GM23338 (cell line): ENCODE results near the gene NCKAP5. TPM values are rescaled to one million over a fixed set of nuclear protein-coding genes. Genes with fewer than 3 reads are reported as not detected.

ENCODE experiments used
- ATAC-seq: fragments of 200-7000 bp; cut with Tn5 transposase; 3 replicates; pipeline ENCODE4 v1.9.1; 2020
- DNase-seq: peaks from one replicate; pipeline ENCODE4 v3.0.0-alpha.2; 2015; ENCODE audit warnings: low spot score
- H2AFZ ChIP-seq: fragments of 200-600 bp; sonication (generic); 2 replicates; pipeline ENCODE4 v1.8.0; 2016; ENCODE audit warnings: antibody characterized with exemption, mild to moderate bottlenecking, moderate library complexity
- H3F3A ChIP-seq: fragments of 200-600 bp; sonication (generic); replicated peaks from 2 replicates; pipeline ENCODE4 v1.8.0; 2017; ENCODE audit warnings: antibody characterized with exemption, mixed run types, low read depth
- H3K27ac ChIP-seq: fragments of 200-600 bp; sonication (generic); 2 replicates; pipeline ENCODE4 v1.6.1; 2016; ENCODE audit warnings: low read depth
- H3K27me3 ChIP-seq: fragments of 200-600 bp; sonication (generic); 2 replicates; pipeline ENCODE4 v1.8.0; 2016; ENCODE audit warnings: mild to moderate bottlenecking, mixed run types, moderate library complexity; ENCODE audit not compliant: insufficient read depth
- H3K36me3 ChIP-seq: fragments of 200-600 bp; sonication (generic); 2 replicates; pipeline ENCODE4 v1.8.0; 2016; ENCODE audit warnings: mild to moderate bottlenecking; ENCODE audit not compliant: insufficient read depth
- H3K4me1 ChIP-seq: fragments of 200-600 bp; sonication (generic); 2 replicates; pipeline ENCODE4 v1.8.0; 2016; ENCODE audit warnings: mild to moderate bottlenecking, moderate library complexity; ENCODE audit not compliant: insufficient read depth
- H3K4me2 ChIP-seq: fragments of 200-600 bp; sonication (generic); 2 replicates; pipeline ENCODE4 v1.7.1; 2017; ENCODE audit warnings: mixed run types
- H3K4me3 ChIP-seq: fragments of 200-600 bp; sonication (generic); 2 replicates; pipeline ENCODE4 v1.6.1; 2016; ENCODE audit warnings: mixed run types
- H3K79me2 ChIP-seq: fragments of 200-600 bp; sonication (generic); replicated peaks from 2 replicates; pipeline ENCODE4 v1.8.0; 2017; ENCODE audit warnings: mild to moderate bottlenecking; ENCODE audit not compliant: insufficient read depth
- H3K9me2 ChIP-seq: fragments of 200-600 bp; sonication (generic); 2 replicates; pipeline ENCODE4 v1.8.0; 2017; ENCODE audit not compliant: insufficient read depth
- H4K20me1 ChIP-seq: fragments of 200-600 bp; sonication (generic); replicated peaks from 2 replicates; pipeline ENCODE4 v1.8.0; 2017; ENCODE audit warnings: mild to moderate bottlenecking; ENCODE audit not compliant: insufficient read depth
- H3K27ac Mint-ChIP-seq: 2 replicates; pipeline ENCODE4 v1.8.0; 2020; ENCODE audit warnings: inconsistent platforms, mild to moderate bottlenecking, moderate library complexity, mixed read lengths
- H3K27me3 Mint-ChIP-seq: 3 replicates; pipeline ENCODE4 v1.8.0; 2022; ENCODE audit warnings: low read depth, mild to moderate bottlenecking, moderate library complexity, mixed read lengths, inconsistent platforms; ENCODE audit not compliant: insufficient read depth, poor library complexity
- H3K36me3 Mint-ChIP-seq: 3 replicates; pipeline ENCODE4 v1.8.0; 2021; ENCODE audit warnings: low read depth, mild to moderate bottlenecking, inconsistent platforms, moderate library complexity, mixed read lengths
- H3K4me1 Mint-ChIP-seq: 3 replicates; pipeline ENCODE4 v1.8.0; 2020; ENCODE audit warnings: mild to moderate bottlenecking, inconsistent platforms, mixed read lengths
- H3K4me3 Mint-ChIP-seq: 3 replicates; pipeline ENCODE4 v1.8.0; 2021; ENCODE audit warnings: moderate library complexity, mild to moderate bottlenecking, inconsistent platforms, mixed read lengths
- H3K9me3 Mint-ChIP-seq: 3 replicates; pipeline ENCODE4 v1.8.0; 2020; ENCODE audit warnings: moderate library complexity, mild to moderate bottlenecking, inconsistent platforms, mixed read lengths
- ETS1 ChIP-seq: IDR thresholded peaks from 2 replicates; pipeline ENCODE4 v1.6.1; 2016; ENCODE audit warnings: antibody characterized with exemption
- EZH2 ChIP-seq: fragments of 200-600 bp; sonication (generic); IDR thresholded peaks from one replicate; pipeline ENCODE4 v1.8.0; 2017; ENCODE audit warnings: antibody characterized with exemption, mild to moderate bottlenecking, low read depth; ENCODE audit not compliant: unreplicated experiment
- EZH2phosphoT487 ChIP-seq: fragments of 200-600 bp; sonication (generic); IDR thresholded peaks from one replicate; pipeline ENCODE4 v1.8.1; 2018; ENCODE audit warnings: antibody characterized with exemption; ENCODE audit not compliant: unreplicated experiment
- JUNB ChIP-seq: IDR thresholded peaks from one replicate; pipeline ENCODE4 v1.6.1; 2016; ENCODE audit warnings: antibody characterized with exemption; ENCODE audit not compliant: unreplicated experiment
- NANOG ChIP-seq: IDR thresholded peaks from 2 replicates; pipeline ENCODE4 v1.6.1; 2016; ENCODE audit warnings: antibody characterized with exemption, borderline replicate concordance
- REST ChIP-seq: IDR thresholded peaks from one replicate; pipeline ENCODE4 v1.6.1; 2018; ENCODE audit warnings: antibody characterized with exemption; ENCODE audit not compliant: unreplicated experiment
- STAT1 ChIP-seq: IDR thresholded peaks from one replicate; pipeline ENCODE4 v1.6.1; 2016; ENCODE audit warnings: antibody characterized with exemption; ENCODE audit not compliant: unreplicated experiment
- ZNF114 ChIP-seq: fragments of 250-450 bp; sonication (Bioruptor Pico); IDR thresholded peaks from 2 replicates; pipeline ENCODE4 v1.5.0; 2020; ENCODE audit warnings: mild to moderate bottlenecking, moderate library complexity
- ZNF462 ChIP-seq: fragments of 250-450 bp; sonication (Bioruptor Pico); IDR thresholded peaks from 2 replicates; pipeline ENCODE4 v1.5.0; 2020; ENCODE audit warnings: mild to moderate bottlenecking, moderate library complexity
- polyA plus RNA-seq: library from polyadenylated mRNA; unstranded; fragments of >200 nt; fragmentation: Nextera tagmentation; extraction: Ambion mirVana; gene quantifications from 2 replicates; pipeline ENCODE4 v1.2.1, GENCODE V29; 2016
- total RNA-seq: library from RNA; depleted of rRNA; stranded (reverse); fragments of >200 nt; shearing (Covaris generic); gene quantifications from 2 replicates; pipeline ENCODE4 v1.2.3, GENCODE V29; 2014

NCKAP5 gene
- total and polyA plus RNA-seq, 2 experiments from 2014 or later, result 0.34 to 0.73 TPM

- TF ChIP-seq ZNF462 (CRISPR knock-in tag) (no peak), STAT1 (no peak), EZH2 (no peak)
Measured at GRCh38 chr2:133163111-133163510, 405.2 kb downstream of the NCKAP5 start (continued).

- Histone ChIP-seq H3K27ac (no peak overlapping the region), H3F3A (no peaks in the 10 kb centered on the region), H3K36me3 (no peaks in the 10 kb centered on the region), H4K20me1 (no peaks in the 10 kb centered on the region), H3K9me2 (peaks cover 7% of the 10 kb centered on the region; the same call in 1 of the 2 replicates), H2AFZ (no peak overlapping the region), H3K4me3 (no peak overlapping the region), H3K4me1 (no peaks in the 10 kb centered on the region), H3K27me3 (no peaks in the 10 kb centered on the region), H3K79me2 (no peaks in the 10 kb centered on the region), H3K4me2 (no peak overlapping the region)
- H3K36me3 Mint-ChIP-seq, result peaks cover 10% of the 10 kb centered on the region; the same call in 2 of the 3 replicates
- no peak for DNase-seq
- H3K27me3 Mint-ChIP-seq, result no peaks in the 10 kb centered on the region
- H3K4me3 Mint-ChIP-seq, result no peak overlapping the region
- H3K4me1 Mint-ChIP-seq, result no peaks in the 10 kb centered on the region
- peaks cover 25% of the 10 kb centered on the region for H3K9me3 Mint-ChIP-seq
- ATAC-seq, result no peak
- H3K27ac Mint-ChIP-seq, result no peak overlapping the region
- TF ChIP-seq EZH2phosphoT487 (no peak), REST (no peak), ZNF114 (no peak), JUNB (no peak), NANOG (no peak), ETS1 (no peak)
Measured at GRCh38 chr2:133158442-133158841, 409.8 kb downstream of the NCKAP5 start.
